Fibroblast of skin of back (primary cell): ENCODE data around the gene STUM.

ENCODE experiments used
- DNase-seq: peaks from one replicate; pipeline ENCODE4 v3.0.0-alpha.2; 2013

The STUM gene

DNA sequence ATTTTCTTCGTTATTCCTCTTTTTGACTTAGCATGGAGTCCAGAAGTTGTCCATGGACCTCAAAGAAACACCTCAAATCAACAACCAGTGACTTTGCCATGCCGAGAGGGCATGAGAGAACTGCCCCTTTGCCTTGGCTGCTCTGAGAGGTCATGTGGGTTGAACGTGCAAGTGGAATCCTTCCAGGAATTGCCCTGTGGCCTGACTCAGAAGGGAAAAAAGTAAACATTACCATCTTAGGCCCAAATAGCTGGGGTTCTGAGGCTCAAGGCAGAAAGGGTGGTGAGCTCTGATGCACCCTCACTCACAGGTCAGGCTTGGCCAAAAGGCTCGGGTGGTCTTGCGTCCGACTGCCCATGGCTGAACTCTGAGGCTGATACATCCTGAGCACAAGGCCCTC, 15.1 kb downstream of the STUM start:
- DNase-seq = no peak

DNA sequence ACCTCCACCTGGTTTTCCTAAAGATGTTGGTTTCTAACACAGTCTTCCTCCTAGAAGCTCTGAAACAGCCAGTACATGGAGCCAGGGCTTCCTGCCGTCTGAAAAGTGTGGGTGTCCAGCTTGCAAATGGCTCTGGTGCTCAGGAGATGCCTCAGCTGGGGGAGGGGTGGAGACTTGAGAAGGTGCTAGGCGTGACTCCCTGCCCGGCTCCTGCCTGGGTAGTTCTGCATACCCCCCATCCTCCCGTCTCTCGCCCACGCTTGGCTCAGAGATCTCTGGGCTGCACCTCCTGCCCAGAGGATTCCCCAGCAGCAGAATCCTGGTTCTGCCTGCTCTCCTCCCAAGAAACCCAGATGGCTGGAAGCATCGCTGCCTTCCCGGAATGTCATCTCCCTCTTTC, 16.9 kb downstream of the STUM start:
- DNase-seq = no peak

DNA sequence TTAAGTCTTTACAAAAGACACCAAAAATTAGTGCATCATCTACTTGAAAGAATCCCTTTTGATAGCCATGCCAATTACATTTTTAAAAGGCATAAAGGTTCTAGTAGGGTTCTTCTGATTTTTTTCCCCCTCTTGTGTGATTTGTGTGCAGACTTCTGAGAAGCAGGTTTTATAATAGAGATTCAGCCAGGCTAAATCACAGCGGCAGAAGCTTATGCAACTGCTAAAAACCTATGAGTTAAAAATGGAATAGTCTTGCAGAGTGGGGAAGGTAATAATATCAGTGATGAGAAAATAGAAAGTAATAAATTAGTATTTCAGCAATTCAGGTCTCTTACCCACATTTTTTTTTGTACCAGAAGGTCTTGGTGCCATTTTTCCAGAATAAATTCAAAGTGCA, 17.7 kb downstream of the STUM start:
- DNase-seq = no peak

DNA sequence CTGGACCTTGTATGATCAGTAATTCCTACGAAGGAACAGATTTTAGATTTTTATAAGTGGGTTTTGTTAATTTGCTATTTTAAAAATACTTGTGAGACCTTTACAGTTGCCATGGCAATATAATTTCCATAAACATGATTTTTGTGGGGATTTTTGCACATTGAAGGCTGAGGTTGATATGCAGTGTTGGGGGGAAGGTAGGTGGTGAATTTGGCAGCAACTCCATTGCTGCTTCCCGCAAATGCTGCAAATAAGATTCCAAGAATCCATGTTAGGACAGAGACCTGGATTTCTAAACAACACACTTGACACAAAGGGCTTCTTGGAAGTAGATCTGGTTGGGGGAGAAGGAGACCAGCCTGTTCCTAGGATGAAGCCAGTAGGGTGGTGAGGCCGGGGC, 18.2 kb downstream of the STUM start:
- no peak for DNase-seq

DNA sequence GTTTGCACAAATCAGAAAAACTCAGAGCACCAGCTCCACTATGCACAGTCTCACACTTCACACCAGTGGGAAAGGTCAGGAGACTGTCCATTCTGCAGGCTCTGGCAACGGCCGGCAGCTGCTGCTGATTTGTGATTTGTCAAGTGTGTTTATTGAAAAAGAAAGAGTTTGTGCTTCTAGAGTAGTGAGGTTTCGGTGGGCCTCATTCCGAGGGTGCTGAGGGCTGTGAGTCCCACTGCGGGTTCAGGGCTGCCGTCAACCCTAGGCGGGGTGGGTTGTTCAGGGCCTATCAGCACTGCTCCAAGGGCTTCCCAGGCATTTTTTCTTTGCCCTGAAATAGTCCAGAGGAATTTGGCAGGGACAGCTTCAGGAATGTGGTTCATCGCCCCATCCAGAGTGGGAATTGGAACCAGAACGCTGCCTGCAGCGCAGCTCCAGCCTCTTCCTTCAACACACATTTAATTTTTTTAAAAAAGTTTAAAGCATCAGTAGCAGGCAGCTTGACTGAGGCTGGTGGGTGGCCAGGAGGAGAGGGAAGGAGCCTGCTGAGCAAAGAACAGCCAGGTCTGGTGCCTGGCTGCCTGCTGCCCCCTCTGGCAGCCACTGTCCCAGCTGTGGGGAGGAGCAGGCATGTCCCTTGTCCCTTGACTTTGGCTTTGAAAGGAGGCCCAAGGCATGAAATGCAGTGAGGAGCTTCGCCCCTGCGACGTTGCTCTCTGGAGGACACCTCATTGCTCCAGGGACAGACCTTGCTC, 19.7 kb downstream of the STUM start:
- DNase-seq = peak; percentile 46

DNA sequence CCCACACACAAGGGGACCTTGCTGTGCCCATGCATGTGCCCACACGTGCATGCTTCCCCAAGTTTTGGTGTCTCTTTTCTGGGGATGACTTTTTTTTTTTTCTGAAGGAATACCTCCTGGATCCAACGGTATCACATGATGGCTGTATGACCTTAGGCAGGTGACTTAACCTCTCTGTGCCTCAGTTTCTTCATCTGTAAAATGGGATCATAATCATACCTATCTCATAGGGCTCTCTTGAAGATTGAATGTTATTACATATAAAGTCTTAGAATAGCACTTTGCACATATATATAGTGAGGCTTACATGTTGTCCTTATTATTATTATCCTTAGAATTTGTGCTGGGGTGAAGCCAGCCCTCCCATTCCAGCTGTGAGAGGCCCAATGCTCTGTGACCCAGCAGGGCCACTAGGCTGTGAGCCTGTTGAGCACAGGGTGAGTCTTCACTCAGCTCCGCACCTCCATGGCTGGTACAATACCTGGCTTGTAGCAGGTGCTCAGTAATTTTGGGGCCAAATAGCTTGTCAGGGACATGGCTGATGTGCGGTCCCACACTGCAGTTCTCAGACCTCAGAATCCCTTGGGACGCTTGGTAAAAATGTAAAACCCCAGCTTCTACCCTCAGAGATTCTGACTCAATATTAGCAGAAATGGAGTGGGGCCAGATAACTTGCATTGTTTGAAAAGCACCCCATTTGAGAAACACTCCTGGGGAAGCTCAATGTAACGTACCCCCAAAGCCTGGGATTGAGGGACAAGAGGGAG, 20.6 kb downstream of the STUM start:
- no peak for DNase-seq

DNA sequence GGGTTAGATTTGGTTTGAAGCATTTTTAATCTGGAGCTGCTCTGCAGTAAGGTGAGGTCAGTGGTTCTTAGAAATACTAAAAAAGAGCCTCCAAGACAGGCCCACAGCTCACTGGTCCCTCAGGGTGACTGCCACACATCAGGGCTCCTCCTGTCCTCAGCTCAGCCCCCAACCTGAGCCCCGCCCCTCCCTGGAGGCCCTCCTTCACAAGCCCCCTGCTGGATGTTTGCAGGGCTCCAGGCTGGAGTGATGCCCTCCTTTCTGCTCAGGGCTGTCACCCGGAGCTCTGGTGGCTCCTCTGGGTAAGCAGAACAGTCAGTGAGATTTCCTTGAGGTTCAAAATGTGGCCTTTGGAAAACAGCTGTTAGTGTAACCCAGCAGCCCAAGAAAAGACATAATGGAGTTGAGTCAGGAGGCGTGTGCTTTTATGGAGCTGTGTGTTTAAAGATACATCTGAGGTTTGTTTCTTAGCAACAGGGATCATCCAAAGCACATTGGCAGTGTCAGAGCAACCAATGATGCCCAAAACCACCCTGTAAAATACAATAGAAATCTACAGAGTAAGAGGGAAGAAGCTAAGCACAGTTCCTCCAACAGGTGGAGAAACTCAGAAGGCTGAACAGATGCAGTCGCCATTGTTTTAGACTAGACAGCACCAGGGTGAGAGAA, 21.4 kb downstream of the STUM start:
- peak; percentile 9 for DNase-seq

DNA sequence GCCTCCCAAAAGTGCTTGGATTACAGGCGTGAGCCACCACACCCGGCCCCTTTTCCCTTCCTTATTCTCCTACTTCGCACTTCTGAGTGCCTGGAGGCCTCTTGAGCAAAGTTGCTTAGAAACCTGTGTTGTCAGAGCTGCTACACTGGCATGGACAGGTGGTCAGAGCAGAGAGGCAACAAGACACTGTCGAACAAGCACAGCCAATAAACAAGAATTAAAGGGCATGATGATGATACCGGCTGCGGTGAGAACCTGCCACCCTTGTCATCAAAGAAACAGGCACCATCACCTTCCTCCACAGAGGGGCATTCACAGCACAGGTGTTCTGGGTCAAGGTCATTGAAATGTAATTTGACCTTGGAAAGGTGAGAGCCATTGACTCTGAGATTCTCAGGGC, 23.3 kb downstream of the STUM start:
- DNase-seq = no peak

DNA sequence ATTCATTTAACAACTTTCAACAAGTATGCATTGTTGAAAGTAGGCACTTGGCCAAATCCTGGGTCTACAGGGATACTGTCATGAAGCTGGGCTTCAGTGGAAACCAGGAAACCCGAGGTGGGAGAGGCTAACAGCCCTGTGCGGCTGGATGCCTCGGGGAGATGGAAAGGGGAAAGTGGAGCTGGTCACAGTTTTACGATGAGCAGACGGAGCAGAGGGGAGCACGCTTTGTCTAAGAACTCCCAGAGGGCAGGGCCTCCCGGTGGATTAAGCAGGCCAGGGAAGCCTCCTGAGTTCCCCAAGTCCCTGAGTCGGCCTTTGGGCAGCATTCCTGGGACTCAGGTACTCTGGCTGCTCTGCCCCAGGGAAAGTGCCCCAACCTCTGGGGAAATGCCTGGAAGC, 23.8 kb downstream of the STUM start:
- DNase-seq = no peak

DNA sequence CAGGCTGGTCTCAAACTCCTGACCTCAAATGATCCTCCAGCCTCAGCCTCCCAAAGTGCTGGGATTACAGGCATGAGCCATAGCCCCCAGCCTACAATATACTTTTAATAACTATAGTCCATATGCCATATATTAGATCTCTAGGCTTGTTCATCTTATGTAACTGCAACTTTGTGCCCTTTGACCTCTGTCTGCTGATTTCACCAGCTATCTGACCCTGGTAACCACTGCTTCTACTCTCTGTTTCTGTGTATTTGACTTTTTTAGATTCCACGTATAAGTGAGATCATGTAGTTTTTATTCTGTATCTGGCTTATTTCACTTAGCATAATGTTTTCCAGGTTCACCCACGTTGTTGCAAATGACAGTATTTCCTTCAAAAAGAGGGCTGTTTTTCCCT, 25.5 kb downstream of the STUM start:
- DNase-seq = no peak

DNA sequence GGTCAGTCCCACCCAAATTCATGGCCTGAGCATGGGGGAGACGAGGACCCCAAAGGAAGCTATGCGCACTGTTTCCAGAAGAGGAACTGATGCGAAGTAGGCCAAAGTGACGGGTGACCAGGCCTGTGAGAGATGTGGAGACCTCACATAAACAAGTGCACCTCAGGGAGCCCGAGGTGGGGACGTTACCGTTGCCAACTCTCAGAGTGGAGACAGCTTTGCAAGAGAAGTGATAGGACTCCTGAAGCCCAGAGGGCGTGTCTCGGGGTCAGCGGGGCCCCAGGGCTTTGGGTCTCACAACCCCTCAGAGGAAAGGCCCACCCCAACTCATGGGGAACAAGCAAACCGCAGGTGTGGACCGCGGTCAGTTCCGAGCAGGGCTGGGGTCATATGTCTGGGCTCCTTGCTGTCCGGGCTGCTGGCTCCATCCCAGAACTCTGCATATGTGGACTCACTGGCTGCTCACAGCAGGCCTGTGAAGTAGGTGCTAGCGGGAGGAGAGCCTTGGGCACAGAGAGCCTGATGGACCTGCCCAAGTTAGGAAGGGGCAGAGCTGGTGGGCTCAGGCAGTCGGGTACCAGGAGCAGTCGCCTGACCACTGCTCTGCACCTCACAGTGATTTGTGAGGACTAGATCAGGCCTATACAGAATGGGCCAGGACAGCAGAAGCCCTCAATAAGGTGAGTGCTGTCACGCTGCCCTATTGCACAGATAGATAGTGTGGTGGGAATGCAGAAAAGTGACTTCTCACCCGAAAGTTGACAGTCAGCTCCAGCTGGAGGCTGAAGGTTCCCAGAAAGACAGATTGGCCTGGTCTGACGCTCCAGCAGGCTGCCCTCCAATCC, 26.2 kb downstream of the STUM start:
- no peak for DNase-seq

DNA sequence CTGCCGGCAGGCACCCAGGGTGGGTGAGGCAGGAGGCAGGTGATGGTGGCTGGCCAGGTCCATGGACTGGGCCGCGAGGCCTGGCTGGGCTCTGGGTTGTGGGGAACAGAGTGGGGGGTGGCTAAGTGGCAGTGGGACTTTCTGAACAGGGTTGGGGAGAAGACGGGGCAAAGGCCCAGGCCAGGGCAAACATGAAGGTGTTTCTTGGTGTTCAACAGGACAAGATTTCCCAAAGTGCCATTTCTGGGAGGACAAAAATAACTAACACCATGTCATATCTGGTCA, 26.8 kb downstream of the STUM start:
- DNase-seq = no peak

DNA sequence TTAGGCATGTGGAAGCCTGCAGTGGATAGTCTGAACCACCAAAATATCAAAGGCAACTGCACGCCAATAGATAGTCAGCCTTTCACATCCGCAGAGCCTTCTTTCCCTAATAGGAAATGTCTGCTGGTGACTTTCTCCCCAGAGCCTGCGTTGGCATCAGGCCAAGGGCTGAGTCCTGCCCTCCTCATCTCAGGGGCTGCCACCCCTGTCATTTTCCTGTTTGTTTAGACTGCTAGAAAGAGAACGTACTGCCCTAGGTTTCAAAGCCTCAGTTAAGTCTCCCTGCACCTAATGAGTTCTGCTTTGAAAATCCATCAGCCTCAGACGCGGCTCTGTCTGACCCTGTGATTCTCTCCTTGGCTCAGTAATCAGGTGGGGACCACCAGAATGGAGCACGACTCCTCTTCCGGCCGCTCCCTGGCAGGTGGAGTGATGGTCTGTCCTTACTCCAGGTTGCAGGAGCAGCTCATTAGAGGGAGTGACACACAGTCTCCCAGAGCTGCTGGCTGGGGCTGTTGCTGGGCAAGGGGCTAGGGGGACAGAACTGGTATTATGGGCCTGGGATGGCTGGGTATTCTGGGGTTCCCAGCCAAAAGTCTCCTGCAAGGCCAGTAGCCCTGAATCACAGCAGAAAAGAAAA, 27.3 kb downstream of the STUM start:
- DNase-seq = peak; percentile 27

DNA sequence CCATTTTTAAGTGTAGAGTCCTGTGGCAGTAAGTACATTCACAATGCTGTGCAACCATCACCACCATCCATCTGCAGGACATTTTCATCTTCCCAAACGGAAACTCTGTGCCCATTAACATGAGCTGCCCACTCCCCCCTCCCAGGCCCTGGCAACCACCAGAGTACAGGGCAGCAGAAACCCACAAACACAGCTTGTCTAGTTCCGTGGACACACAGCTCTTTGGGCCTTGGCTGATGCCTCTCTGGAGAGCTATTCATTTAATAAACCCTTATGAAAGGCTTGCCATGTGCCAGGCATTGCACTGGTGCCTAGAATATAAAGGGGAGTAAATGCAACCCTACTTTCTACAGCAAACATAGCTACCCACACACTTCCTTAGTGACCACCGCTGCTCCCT, 28.0 kb downstream of the STUM start:
- no peak for DNase-seq

DNA sequence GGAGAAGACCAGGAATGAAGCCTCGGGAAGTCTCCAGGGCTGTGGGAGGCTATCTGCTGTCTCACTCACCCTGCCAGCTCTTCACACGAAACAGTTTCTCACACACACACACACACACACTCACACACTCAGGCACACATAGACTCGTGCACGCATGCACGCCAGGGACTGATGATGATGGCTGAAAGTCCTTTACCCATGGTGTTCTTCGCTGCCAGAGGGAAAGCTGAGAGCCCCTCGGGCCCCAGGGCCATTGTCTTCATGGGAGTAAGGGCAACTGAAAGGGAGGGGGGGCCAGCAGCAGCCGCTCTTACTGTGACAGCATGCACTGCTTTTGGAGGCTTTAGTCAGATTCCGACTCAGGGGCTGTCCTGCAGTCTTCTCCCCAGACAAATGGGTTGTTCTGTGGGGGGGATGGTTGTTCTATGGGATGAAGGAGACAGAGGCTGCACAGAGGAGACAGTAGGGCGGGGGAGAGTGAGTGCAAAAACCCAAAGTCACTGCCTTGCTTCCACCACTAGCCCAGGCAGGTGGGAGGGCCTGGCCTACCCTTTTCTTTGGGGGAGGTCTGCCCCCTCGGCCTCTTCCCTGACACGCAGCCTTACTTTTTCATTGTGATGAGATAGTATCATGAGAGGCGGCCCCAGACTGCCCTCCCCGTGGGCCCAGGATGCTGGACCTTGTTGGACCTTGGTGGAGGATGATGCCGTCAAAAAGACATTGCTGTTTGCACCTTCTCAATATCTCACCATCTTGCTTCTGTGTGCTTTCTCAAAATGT, 29.0 kb downstream of the STUM start:
- DNase-seq = no peak

DNA sequence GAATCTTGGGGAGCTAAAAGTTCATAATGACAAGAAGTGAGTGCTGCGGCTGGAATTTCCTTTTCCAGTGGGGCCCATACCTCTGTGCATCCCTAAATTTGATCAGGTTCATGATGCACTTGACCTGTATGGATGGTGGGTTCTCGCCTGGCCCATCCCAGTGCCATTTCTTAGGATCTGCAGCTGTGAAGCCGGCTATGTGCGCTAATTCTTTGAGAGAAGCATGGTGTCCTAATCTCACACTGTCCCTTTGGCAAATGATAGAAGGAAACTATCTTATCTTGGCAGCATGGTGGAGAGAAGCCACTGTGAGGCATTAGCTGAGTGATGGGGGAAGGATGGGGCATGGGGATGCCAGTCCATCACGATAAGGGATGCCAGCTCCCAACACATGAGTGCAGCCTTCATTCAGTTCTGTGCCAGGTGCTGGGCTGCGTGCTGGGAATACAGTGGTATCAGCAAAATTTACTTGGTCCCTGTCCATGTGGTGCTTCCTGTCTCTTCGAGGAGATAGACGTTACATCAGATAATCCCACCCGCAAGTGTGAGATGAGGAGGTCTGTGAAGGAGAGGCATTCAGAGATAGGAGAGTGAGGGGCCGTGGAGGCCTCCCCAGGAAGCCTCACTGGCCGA, 30.5 kb downstream of the STUM start:
- DNase-seq = no peak

DNA sequence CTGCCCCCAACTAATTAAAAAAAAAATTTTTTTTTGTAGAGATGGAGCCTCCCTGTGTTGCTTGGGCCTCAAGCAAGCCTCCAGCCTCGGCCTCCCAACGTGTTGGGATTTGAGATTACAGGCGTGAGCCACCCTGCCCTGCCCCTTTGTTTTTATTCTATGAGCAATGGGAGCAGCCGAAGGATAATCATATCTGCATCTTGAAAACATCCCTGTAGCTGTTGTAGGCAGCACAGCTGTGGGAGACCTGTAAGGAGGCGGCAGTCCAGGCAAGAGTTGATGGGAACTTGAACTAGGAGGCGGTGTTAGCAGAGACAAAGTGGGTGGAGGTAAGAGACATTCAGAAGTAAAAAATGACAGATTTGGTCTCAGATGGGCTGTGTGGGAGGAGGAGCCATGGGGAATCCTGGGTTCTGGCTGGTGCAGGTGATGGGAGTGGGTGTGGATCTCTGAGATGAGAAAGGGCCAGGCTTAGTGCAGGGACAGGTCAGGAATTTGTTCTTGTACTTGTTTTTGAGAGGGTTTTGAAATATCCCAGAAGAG, 31.3 kb downstream of the STUM start:
- DNase-seq = no peak

DNA sequence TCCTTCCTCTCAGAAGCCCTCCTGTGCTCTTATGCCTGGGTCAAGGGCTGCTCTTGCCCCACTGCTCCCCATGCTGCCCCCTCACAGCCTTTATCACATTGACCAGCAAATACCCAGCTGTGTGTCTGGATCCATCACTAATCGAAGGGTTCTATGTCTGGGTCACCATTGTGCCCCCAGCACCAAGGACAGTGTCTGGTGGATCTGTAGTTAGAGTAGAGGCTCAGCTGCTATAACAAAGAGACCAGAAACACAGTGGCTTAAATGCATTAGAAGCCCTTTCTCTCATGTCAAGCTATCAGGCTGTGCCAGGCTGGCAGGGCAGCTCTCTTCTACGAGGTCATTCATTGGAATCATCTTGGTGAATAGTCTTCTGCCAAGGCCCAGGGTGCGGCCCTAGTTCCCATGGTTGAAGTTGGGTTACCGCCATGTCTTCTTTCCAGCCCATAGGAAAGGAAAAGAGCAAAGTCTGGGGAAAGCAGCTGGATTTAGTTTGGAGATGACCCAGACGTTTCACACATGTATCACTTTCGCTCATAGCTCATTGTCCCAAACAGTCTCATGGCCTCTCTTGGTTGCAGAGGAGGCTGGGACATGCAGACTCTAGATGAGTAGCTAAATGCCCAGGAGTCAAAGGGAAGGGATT, 32.2 kb downstream of the STUM start:
- no peak for DNase-seq

DNA sequence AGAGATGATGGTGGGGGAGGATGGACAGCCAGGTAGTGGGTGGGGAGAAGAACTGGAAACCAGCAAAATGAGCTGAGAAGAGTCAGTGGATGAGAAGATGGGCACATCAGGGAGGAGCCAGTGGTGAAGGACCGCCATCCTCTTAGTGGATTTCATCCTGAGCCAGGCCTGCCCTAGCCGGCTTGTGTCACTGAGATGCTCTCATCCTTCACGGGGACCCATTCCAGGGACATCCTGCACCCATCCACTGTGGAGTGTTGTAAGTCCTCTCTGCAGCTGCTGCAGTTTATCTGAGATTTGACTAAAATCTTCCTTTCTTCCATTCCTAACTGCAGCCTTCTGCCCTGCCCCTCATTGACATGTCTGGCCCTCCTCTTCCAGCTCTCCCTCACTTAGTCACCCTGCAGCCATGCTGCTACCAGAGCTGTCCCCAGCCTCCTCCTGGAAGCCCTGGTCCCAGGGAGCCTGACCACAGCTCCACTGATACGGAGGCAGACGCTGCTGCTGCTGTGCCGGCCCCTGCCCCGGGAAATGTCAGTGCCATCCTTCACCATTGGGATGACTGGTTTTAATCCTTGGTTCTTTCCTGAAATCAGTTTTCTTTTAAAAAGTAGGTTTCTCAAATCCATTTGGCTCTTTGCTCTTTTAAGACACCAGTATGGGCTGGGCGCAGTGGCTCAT, 33.2 kb downstream of the STUM start:
- no peak for DNase-seq

DNA sequence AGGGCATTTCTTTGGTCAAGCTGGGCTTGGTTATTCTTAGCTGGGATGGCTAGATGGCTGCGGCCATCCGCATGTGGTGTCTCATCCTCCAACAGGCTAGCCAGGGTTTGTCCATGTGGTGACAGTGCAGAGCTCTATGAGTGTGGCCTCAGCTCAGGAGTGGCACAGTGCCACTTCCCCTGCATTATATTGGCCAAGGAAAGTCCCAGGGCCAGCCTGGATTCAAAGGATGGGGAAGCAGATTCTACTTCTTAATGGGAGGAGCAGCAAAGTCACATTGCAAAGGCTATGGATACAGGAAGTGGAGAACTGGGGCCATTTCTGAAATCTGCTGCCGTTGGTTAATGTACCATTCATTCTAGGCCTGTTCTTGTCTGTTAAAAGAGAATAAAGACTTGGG, 34.4 kb downstream of the STUM start:
- no peak for DNase-seq
